GM15510 (cell line): ENCODE results near the gene SHANK3.

Experiments
- POLR2A ChIP-seq: IDR thresholded peaks from 3 replicates; pipeline ENCODE4 v1.6.1; 2011; ENCODE audit warnings: borderline replicate concordance; ENCODE audit not compliant: insufficient read length; ENCODE audit errors: extremely low read depth

Gene SHANK3

GRCh38 chr22:50674130-50674500 is 1.5 kb downstream of the SHANK3 start:
- no peak for TF ChIP-seq POLR2A

GRCh38 chr22:50674606-50675552 is 2.3 kb downstream of the SHANK3 start:
- no peak for TF ChIP-seq POLR2A

- TF ChIP-seq POLR2A: no peak
Observed at GRCh38 chr22:50675553-50676179, 3.0 kb downstream of the SHANK3 start.

GRCh38 chr22:50676180-50676636 is 3.6 kb downstream of the SHANK3 start:
- no peak for TF ChIP-seq POLR2A

DNA sequence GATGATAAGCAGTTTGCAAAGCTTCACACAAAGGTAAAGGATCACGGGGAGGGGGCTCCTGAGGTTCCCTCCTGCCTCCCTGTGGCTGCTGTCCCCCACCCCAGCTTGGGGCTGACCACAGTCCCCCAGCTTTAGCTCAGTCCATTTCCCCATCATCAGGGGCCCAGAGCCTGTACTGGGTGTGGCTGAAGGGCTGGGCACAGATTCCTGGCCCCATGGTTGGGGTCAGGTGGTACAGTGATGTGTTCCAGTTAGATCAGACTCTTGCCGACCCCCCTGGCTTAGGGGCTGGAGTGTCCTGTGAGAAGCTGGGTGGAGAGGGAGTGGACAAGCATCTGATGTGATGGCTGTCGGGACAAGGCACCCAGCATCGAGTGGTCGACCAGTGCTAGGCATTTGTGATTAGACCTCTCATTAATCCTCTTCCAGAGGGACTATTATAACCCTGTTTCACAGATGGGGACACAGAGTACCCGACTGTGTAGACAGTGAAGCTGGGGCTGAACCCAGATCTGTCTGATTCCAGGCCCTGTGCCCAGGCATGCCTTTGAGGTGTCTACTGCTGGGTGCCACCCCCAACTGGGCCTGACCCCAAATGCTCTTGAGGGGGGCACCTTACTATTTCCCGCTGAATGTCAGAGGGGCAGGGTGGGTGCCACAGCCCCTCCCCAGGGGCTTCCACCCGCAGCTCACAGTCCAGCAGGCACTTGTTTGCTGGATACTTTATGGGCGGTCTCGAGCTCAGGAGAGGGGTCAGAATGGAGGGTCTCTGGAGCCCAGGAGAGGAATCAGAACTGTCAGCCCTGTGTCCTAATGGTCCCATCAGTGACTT is 4.3 kb downstream of the SHANK3 start:
- TF ChIP-seq POLR2A: no peak

GRCh38 chr22:50677493-50678217 is 5.0 kb downstream of the SHANK3 start:
- no peak for TF ChIP-seq POLR2A

GRCh38 chr22:50678218-50678650 is 5.6 kb downstream of the SHANK3 start:
- no peak for TF ChIP-seq POLR2A

- no peak for TF ChIP-seq POLR2A
Observed at GRCh38 chr22:50678651-50679521, 6.3 kb downstream of the SHANK3 start.

- TF ChIP-seq POLR2A: no peak
Observed at GRCh38 chr22:50683086-50683993, 10.7 kb downstream of the SHANK3 start.

- no peak for TF ChIP-seq POLR2A
Observed at GRCh38 chr22:50683994-50684371, 11.4 kb downstream of the SHANK3 start.

- TF ChIP-seq POLR2A: no peak
Observed at GRCh38 chr22:50684501-50684900, 11.9 kb downstream of the SHANK3 start.

DNA sequence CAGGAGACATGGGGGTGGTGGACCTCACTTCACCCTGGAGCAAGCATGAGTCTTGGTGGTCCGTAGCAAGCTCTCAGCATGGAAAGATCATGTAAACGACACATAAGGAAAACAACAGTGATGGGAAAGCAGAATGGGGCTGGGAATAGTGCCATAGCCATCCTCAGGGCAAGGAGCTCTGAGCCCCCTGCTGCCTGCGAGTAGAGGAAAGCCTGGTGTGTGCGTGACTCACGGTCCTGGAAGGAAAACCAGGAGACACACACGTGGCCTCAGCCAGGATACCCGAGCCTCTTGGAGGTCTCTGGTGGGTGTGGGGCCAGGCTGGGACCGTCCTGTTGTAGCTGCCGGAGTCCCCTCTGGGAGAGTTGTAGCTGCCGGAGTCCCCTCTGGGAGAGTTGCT is 12.4 kb downstream of the SHANK3 start:
- no peak for TF ChIP-seq POLR2A
